Skeletal muscle tissue (tissue), 4 donors: ENCODE results near the gene PES1. TPM values are rescaled to one million over a fixed set of nuclear protein-coding genes. Genes with fewer than 3 reads are reported as not detected.
"Not testable (repeated sequence)": the region's sequence is repeated elsewhere in the genome, so short reads cannot be mapped to it uniquely, and the experiment has no call there.

Source experiments
- H3K27ac ChIP-seq: one replicate; pipeline ENCODE4 v1.7.0; 2013; ENCODE audit warnings: mild to moderate bottlenecking, low read depth, low read length, inconsistent platforms
- H3K27me3 ChIP-seq, 3 donors: one replicate each; pipeline ENCODE4 v1.7.0; 2013; ENCODE audit warnings: low read length in 3 of 3; ENCODE audit not compliant: control insufficient read depth in 3 of 3, insufficient read depth in 3 of 3
- H3K36me3 ChIP-seq, 3 donors: one replicate each; pipeline ENCODE4 v1.7.0; 2013; ENCODE audit warnings: low read length in 3 of 3; ENCODE audit not compliant: control insufficient read depth in 3 of 3, insufficient read depth in 3 of 3
- H3K4me1 ChIP-seq, 3 donors: one replicate each; pipeline ENCODE4 v1.7.0; 2013; ENCODE audit warnings: low read length in 3 of 3, mild to moderate bottlenecking in 3 of 3; ENCODE audit not compliant: control insufficient read depth in 3 of 3, insufficient read depth in 3 of 3
- H3K4me3 ChIP-seq, 3 donors: one replicate each; pipeline ENCODE4 v1.7.0; 2013; ENCODE audit warnings: low read length in 3 of 3
- H3K9ac ChIP-seq, 3 donors: one replicate each; pipeline ENCODE4 v1.7.0; 2013; ENCODE audit warnings: low read length in 3 of 3, mild to moderate bottlenecking in 3 of 3, moderate library complexity in 2 of 3, low read depth in 1 of 3
- H3K9me3 ChIP-seq, 3 donors: one replicate each; pipeline ENCODE4 v1.7.0; 2013; ENCODE audit warnings: low read length in 3 of 3; ENCODE audit not compliant: control insufficient read depth in 3 of 3
- total RNA-seq: library from RNA; depleted of rRNA; stranded (reverse); fragments of >200 nt; gene quantifications from one replicate; pipeline ENCODE4 v1.2.3, GENCODE V29; 2014
- donor health status: Osteomylitis.

Gene PES1
- total RNA-seq, 1 donor from 2014 or later, result 43.3 TPM

- H3K27ac ChIP-seq, H3K4me1 ChIP-seq, H3K9me3 ChIP-seq, H3K9ac ChIP-seq, H3K4me3 ChIP-seq, H3K27me3 ChIP-seq, H3K36me3 ChIP-seq: not testable (repeated sequence)
These were observed 31.0 kb downstream of the PES1 start for GRCh38 chr22:30560643-30561202.

DNA sequence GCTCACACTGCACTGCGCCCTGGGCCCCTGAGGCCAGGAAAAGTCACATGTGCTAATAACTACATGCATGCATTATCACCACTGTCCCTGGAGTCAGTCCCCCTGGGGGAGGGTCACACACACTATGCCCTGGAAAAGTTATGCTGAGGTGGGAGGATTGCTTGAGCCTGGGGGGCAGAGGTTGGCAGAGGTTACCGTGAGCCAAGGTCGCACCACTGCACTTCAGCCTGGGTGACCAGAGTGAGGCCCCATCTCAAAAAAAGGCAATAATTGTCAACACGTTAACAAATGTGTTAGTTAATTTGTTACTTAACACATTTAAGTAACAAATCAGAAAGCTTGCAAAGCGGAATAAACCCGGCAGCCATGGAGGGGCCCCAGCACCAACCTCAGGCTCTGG, 31.8 kb downstream of the PES1 start:
- Histone ChIP-seq H3K27me3 (peaks cover 0 to 4% (median 3%) of the 10 kb centered on the region in 3 donors), H3K27ac (no peak overlapping the region), H3K4me1 (no peaks in the 10 kb centered on the region)

DNA sequence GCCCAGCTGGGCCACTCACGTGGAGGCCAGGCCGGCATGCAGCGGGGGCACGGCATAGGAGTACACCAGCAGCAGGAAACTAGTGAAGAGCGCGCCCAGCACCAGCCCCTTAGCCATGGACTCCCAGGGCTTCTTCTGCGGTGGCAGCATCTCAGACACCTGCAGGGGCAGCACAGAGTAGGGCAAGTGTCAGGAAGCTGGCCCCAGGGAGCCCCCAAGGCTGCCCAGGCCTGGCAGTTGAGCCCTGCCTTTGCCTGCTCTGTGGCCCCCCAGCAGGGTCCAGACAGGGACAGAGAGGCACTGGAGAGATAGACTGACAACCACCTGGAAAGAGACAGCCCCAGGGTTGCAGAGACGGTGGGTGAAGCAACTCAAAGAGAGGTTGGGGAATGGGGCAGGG, 34.5 kb downstream of the PES1 start:
- Histone ChIP-seq H3K9ac (no peak overlapping the region), H3K4me1 (no peaks in the 10 kb centered on the region), H3K36me3 (no peaks in the 10 kb centered on the region), H3K9me3 (no peaks in the 10 kb centered on the region), H3K27me3 (peaks cover 0 to 4% (median 3%) of the 10 kb centered on the region in 3 donors), H3K27ac (no peak overlapping the region), H3K4me3 (no peak overlapping the region)

More for the DNA sequence above, 31.8 kb downstream of the PES1 start:
- Histone ChIP-seq H3K4me3 (no peak overlapping the region), H3K36me3 (no peaks in the 10 kb centered on the region), H3K9ac (no peak overlapping the region), H3K9me3 (no peaks in the 10 kb centered on the region)

GRCh38 chr22:30556388-30556787, 35.3 kb downstream of the PES1 start:
- Histone ChIP-seq H3K27me3 (peaks cover 0 to under 1% (median 0%) of the 10 kb centered on the region in 3 donors), H3K9me3 (no peaks in the 10 kb centered on the region), H3K27ac (no peak overlapping the region)

GRCh38 chr22:30555282-30556210, 36.2 kb downstream of the PES1 start:
- Histone ChIP-seq H3K9ac (no peak overlapping the region), H3K4me3 (no peak overlapping the region), H3K9me3 (no peaks in the 10 kb centered on the region), H3K27ac (no peak overlapping the region), H3K27me3 (no peaks in the 10 kb centered on the region), H3K36me3 (no peaks in the 10 kb centered on the region), H3K4me1 (no peaks in the 10 kb centered on the region)

More at GRCh38 chr22:30556388-30556787, 35.3 kb downstream of the PES1 start:
- Histone ChIP-seq H3K9ac (no peak overlapping the region), H3K4me3 (no peak overlapping the region), H3K4me1 (no peaks in the 10 kb centered on the region), H3K36me3 (no peaks in the 10 kb centered on the region)

DNA sequence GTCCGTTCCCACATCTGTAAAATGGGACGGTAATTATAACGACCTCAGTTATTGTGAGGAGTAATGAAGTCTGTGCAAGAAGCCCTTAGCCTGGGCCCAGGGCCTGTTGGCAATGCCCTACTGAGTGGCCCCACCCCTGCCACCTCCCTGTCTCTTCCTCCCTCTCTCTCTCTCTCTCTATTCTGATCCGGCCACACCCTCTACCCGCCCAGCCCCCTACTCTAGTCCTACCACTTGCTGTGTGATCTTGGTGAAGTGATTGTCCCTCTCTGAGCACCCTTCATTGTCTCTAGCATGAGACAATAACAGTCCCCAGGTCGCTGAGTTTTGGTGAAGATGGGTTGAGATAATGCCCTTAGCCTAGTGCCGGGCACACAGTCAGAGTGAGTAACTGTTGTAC, 37.7 kb downstream of the PES1 start:
- Histone ChIP-seq H3K27me3 (no peaks in the 10 kb centered on the region), H3K9me3 (no peaks in the 10 kb centered on the region), H3K36me3 (no peaks in the 10 kb centered on the region), H3K4me3 (no peak overlapping the region), H3K9ac (no peak overlapping the region), H3K4me1 (no peaks in the 10 kb centered on the region), H3K27ac (no peak overlapping the region)

DNA sequence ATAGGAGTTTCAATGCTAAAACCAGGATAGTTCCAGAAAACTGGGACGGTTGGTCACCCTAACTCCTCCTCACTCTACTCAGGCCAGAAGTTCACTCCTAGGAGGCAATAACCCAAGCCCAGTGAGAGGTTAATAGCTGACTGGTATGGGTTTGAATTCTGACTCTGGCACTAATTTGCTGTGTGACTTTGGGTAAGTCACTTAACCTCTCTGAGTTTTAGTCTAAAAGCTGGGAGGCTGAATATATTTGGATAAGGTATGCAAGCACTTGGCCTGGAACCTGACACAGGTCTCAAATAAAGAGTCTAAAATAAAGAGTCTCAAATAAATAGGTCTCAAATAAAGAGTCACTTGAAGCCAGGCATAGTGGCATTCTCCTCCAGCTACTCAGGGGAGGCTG, 39.0 kb downstream of the PES1 start:
- Histone ChIP-seq H3K27me3 (peaks cover 0 to 3% (median 2%) of the 10 kb centered on the region in 3 donors), H3K9ac (no peak overlapping the region), H3K36me3 (no peaks in the 10 kb centered on the region), H3K4me1 (no peaks in the 10 kb centered on the region), H3K27ac (no peak overlapping the region), H3K9me3 (no peaks in the 10 kb centered on the region), H3K4me3 (no peak overlapping the region)

DNA sequence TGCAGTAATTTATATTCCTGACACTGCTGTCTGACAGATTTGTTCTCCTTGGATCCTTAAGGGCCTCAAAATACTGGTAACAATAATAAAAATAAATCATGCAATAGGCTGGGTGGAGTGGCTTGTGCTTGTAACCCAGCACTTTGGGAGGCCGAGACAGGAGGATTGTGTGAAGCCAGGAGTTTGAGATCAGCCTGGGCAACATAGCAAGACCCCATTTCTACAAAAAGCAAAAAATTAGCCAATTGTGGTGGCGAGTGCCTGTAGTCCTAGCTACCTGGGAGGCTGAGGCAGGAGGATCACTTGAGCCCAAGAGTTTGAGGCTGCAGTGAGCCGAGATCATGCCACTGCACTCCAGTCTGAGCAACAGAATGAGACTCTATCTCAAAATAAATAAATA, 39.9 kb downstream of the PES1 start:
- not testable (repeated sequence) for H3K36me3 ChIP-seq, H3K4me3 ChIP-seq
- H3K27me3 ChIP-seq, result peaks cover 0 to 11% (median 5%) of the 10 kb centered on the region in 3 donors

DNA sequence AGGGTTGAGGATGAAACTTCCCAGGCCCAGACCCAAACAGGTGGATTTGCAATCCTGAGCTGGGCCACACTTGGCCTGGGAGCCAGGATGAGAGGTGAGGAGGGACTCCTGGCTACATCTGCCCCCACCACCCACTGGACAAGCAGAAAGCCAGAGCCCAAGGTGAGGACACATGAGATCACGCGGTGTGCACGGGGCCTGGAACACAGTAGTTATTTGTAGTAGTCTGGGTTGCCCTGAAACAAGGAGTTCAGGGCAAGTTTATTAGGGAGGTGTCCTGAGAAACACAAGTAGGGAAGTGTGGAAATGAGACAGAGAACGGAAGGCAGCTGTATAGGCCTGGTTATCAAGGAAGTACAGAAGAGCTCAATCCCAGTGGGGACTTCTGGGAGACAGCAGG, 44.5 kb downstream of the PES1 start:
- H3K4me3 ChIP-seq, result no peak overlapping the region
- no peaks in the 10 kb centered on the region for H3K36me3 ChIP-seq
- H3K9me3 ChIP-seq, result no peaks in the 10 kb centered on the region
- no peak overlapping the region for H3K27ac ChIP-seq
- H3K27me3 ChIP-seq, result peaks cover 14 to 36% (median 34%) of the 10 kb centered on the region in 3 donors
- H3K9ac ChIP-seq, result no peak overlapping the region
- H3K4me1 ChIP-seq, result no peaks in the 10 kb centered on the region

More for the DNA sequence above, 39.9 kb downstream of the PES1 start:
- not testable (repeated sequence) for H3K9me3 ChIP-seq, H3K9ac ChIP-seq, H3K4me1 ChIP-seq, H3K27ac ChIP-seq

- Histone ChIP-seq H3K27ac (no peak within 1 kb of the TSS), H3K36me3 (no peaks in the 10 kb centered on the region), H3K4me1 (peaks cover 0 to 3% (median 0%) of the 10 kb centered on the region in 3 donors), H3K27me3 (peaks cover 15 to 40% (median 34%) of the 10 kb centered on the region in 3 donors), H3K4me3 (no peak within 1 kb of the TSS), H3K9ac (no peak within 1 kb of the TSS), H3K9me3 (no peaks in the 10 kb centered on the region)
These were observed 45.1 kb downstream of the PES1 start, which contains the start of gene SEC14L6 for GRCh38 chr22:30546616-30547015. SEC14L6 (minus strand) TSS chr22:30546741; CDS start chr22:30546682, 59 bp downstream.
